Midbrain (tissue), 1 donor: ENCODE results near the gene CREG2.
"Not testable (repeated sequence)": the region's sequence is repeated elsewhere in the genome, so short reads cannot be mapped to it uniquely, and the experiment has no call there.

ENCODE experiments used
- DNase-seq: peaks from one replicate; lab custom pipeline; 2025; lab: John Stamatoyannopoulos, UW

Gene CREG2

DNA sequence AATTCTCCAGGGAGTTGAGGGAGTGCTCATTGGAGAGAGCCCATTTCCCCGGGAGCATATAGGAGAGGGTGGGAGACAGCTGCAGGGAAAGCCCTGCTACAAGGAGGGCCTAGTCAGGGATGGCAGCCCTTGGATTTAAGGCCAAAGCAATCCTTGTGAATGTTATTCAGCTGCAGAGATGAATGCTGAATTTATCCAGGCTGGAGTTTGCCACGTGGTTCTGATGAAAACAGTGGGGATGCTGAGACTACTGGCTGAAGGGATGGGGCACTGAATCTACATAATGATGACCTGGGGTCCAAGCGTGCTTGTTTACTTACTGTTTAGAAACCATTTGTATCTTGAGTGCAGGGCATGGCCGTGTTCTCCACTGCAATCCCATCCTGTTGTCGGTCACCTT is 43.2 kb downstream of the CREG2 start:
- DNase-seq = peak; percentile 37

DNA sequence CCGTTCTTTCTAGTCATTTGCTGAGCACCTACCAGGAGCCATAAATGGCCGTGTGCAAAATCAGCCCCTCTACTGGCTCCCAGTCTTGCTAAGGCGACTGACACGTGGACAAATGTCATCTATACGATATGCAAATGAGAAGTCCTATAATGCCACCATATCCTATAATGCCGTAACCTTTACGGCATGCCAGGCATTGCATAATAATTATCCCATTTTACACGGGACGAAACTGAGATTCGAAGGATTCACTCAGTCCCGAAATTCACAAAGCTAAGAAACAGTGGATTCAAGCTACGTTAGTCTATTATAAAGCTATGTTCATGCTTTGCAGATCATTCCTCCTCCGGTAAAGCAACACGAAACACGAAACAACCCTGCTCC is 44.7 kb downstream of the CREG2 start:
- no peak for DNase-seq

DNA sequence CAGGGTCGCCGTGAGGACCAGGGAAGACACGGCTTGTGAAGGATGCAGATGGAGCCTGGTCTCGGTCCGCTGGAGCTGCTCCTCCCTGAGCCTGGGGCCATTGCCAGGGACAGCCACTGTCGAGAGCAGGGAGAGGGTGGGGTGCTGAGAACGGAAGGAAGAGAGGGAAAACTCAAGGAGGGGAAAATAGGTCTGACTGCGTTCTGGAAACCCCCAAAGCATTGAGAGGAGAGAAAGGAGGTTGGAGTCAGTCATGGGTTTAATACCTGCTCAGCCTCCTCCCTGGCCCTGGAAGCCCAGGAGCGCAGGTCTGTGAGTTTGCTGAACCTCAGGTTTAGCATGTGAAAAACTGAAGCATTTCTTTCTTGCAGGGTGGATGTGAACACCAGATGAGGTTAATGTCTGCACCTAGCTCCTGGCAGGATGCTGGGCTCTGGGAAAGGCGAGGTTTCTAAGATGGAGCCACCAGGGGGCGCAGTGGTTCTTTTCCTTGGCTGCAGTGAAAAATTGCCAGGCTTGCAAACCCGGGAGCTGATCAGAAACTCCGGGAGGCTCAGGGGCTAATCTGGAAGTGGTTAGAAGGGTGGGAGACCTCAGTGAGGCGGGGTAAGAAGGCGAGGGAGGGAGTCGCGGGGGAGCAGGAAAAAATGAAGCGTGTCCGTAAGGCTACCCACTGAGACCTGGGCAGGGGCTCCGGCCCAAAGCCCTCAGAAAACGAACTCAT is 45.2 kb downstream of the CREG2 start:
- peak; percentile 78 for DNase-seq

DNA sequence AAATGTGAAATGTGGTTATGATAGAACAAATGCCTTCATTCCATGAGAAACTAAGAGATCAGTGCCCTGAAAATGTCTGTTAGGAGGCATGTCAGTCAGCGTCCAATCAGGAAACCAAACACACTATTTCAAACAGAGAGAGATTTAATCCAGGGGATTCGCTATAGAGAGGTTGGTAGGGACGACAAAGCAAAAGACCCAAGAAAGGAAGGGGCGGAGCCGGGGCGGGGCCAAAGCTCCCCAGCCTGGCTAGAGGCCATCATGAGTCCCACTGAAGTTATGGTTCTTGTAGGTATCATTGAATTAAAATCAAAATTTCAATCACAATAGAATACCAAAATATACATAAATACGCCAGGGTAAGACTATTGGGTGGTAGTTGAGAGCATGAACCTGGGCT is 45.9 kb downstream of the CREG2 start:
- DNase-seq = no peak

DNA sequence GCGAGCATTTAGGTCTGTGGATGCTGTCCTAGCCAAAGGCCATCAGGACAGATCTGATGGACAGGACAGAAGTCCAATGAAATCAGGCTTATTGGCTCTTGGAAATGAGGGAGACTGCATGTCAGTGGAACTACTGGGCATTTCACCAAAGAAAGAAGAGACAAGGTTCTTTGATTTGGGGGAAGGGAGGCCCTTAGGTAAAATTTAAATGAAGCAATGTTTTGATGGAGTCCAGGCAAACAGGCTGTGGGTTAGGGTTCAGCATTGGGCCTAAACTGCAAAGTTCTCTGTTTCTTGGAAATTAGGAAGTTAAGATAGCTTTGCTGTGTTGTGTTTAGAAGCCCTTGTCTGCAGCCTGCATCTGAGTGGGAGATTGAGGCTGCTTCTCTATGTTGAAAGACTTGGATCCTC is 47.2 kb downstream of the CREG2 start:
- peak; percentile 3 for DNase-seq

DNA sequence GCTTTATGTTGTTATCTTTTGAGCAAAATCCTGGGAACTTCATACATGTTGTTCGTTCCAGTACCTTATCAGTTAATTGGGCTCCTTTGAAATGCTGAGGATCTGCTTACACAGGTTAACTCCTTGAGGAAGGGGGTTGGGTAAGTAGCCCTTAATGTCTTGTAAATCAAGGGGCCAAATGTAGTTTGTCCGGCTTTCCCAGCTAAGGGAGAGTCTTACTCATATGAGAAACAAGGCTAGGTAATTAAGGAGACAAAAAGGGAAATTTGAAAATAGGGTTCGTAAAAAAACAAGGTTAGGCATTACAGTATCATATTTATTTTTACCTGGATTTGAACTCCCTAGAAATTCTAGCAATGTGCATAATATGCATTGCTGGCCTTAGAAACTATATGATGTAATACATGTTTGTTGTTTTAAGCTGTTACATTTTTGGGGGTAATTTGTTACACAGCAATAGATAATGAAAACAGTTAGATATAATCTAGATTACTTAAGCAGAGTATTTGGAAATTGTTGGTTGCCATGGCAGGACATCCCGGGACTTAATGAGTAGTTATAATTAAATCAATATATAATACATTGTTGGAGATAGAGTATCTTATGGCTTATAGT is 47.9 kb downstream of the CREG2 start:
- DNase-seq = no peak

DNA sequence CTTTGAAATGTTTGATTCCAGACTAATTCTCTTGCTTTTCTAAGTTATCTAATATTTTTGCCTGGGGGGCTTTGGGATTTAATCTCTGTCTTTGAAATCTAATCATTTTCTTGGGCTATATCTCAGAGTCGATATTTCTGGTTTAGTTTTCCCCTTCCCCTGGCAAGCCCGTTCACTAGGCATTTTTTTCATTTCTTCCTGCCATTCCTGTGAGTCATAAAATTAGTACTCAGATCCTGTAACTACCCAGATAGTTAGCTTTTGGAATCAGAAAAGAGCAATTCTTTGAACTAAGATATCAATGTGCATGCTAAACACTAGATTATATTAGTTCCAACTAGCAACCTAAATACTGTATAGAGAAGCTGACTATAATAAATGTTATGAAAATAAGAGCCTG is 49.4 kb downstream of the CREG2 start:
- no peak for DNase-seq

DNA sequence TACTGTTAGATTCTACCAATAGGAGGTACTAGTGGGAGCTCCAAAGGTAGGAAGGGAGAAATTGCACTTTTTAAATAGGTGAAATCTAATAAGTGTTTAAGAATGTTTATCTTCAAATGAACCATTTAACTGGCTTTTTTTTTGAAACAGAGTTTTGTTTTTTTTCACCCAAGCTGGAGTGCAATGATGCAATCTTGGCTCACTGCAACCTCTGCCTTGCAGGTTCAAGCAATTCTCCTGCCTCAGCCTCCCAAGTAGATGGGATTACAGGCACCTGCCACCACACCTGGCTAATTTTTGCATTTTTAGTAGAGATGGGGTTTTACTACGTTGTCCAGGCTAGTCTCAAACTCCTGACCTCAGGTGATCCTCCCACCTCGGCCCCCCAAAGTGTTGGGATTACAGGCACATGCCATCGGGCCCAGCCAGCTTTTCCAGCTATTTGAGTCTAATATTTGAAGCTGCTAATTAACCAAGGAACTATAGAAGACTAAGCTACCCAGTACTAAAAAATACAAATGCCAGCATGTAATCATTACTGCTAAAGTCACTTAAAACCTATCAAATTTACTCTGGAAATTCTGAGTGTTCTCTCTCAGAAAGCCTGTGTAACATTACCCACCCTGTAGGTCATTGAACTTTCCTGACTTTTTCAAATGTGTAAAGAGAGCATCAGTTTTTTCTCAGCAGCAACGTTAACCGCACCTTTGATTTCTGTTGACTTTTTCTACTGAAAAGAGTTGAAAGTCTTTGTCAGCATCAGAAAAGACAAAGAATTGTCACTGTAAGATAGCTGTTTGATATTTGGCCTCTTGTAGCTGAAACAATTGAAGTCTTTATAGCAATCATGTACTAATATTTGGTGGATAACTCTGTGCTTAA is 54.2 kb downstream of the CREG2 start:
- no peak for DNase-seq

DNA sequence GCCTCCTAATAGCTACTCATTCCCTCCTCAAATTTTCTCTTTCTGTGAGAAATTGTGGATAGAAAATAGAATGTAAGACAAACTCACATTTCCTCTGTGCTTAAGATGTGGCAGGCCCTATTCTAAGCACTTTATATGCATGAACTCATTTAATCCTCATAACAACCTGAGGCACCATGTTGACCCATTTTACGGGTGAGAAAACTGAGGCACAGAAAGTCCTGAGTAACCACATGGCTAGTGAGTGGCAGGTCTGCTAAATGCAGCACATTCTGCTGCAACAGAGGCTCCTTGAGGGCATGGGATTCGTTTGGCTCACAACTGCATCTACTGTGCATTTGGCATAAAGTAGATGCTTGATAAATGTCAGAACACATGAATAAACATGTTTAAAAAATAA is 56.1 kb downstream of the CREG2 start:
- no peak for DNase-seq

DNA sequence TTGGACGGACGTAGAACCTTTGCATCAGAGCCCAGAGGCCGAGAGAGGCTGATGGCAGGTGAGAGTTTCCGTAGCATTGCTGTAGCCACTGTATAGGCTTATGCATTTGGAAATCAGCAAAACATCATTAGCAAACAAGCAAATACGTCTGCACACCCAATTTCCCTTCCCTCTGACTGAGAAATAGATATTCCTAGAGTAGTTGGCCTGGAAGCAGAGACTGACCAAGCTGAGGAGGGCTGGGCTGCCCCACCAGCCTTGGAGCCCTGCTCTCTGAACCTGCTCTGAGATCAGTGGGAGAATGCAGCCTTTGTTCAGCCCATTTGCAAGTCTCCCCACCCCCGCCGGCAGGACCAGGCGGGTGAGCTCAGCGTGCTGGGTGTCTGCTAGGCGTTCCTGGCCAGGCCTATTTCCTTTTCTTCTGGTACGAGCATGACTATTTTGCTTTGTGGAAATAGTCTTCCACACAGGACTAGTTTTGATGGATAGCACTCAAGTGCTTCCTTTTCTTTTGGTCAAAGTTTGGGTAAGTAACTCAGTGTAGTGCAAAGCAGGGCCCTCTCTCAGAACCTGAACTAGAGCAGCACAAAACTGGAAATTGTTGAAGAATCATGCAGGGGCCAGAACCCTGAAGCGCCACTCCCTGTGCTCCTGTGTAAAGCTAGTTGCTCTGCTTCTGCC is 56.9 kb downstream of the CREG2 start:
- DNase-seq = peak; percentile 79

DNA sequence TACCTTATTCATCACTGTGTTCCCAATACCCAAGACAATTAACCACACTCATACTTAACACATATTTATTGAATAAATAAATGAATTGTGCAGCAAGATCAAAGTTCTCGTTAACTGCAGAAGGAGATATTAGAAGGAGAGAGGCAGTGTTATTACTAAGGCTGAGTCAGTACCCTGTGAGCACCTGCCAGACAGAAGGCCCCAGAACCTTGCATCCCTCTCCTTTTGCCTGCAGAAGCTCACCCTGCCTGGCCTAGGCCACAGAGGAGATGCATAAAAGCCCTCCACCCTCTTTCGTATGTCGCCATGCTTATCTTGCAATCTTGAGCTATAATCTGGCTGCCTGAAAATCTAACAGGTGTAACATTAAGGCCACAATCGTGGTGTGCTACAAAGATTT is 58.3 kb downstream of the CREG2 start:
- DNase-seq = no peak

DNA sequence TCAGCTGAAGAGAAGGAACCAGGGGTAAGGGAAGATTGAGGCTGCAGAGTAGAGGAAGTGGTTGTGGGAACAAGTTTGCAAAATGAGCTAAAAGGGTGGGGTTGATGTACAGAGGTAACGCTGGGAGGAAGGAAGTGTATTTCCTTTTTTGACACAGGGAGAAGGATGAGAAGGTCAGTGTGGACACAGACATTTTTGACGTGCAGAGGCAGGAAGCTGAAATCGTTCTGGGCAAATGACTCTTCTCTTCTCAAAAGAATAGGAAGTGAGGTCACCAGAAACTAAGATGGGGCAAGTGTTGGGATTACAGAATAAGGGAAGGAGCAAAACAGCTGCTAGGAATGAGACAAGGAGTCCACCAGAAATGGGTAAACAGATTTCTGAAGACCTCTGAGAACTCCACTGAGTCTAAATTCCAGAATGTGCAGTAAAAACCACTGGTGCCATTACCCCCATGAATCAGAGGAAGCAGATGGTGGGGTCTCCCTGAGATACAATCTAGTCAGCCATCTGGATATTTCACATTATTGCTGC is 58.8 kb downstream of the CREG2 start:
- DNase-seq = peak; percentile 46

DNA sequence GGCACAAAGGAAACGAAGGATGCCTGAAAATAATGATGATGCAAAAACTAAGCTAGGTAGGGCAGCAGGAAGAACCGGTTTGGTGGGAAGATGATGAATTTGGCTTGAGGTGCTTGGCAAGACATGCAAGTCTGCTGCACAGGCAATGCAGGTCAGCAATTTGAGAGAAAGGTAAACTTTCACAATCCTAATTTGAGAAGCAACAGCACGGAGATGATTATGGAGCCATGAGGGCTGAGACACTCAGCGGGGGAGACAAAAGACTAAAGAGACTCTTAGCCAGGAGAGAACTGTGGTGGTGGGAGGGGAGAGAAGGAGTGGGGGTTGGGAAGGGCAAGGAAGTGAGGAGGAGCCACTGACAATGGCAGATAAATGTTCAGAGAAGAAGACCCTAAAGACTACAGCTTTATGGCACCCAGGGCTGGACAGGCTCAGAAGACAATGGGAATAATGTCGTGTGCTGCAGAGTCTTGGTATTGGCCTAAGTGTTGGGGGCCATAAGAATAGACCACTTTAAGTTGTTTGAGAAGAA is 59.4 kb downstream of the CREG2 start:
- DNase-seq = no peak

DNA sequence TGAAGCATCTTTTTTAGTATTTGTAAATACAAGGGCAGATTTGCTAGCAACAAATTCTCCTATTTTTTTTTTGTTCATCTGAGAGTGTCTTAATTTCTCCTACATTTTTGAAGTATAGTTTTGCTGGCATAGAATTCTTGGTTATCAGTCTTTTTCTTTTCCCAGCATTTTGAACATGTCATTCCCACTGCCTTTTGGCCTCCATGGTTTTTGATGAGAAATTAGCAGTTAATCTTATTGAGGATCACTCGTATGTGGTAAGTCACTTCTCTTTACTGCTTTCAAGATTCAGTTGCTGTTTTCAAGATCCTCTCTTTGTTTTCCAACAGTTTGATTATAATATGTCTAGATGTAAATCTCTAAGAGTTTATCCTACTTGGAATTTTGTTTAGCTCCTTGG is 61.9 kb downstream of the CREG2 start:
- DNase-seq = no peak

DNA sequence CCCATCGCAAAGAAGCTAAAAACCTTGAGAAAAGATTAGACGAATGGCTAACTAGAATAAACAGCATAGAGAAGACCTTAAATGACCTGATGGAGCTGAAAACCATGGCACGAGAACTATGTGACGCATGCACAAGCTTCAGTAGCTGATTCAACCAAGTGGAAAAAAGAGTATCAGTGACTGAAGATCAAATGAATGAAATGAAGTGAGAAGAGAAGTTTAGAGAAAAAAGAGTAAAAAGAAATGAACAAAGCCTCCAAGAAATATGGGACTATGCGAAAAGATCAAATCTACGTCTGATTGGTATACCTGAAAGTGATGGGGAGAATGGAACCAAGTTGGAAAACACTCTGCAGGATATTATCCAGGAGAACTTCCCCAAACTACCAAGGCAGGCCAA is 70.7 kb downstream of the CREG2 start:
- not testable (repeated sequence) for DNase-seq

DNA sequence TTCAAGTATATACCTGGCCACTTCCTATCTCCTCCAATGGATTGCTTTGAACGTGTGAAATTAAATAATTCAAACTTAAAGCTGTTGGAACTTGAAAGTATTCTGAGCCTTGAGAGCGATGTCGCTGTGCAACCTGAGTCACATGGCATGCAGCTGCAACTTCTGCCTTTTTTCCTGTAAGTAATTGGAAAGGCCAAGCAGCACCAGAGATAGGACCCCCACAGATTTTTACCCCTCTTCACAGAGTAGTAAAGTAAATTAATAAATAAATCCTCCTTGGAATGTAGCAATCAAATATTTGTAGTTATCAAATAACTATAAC is 75.6 kb downstream of the CREG2 start:
- DNase-seq = no peak

DNA sequence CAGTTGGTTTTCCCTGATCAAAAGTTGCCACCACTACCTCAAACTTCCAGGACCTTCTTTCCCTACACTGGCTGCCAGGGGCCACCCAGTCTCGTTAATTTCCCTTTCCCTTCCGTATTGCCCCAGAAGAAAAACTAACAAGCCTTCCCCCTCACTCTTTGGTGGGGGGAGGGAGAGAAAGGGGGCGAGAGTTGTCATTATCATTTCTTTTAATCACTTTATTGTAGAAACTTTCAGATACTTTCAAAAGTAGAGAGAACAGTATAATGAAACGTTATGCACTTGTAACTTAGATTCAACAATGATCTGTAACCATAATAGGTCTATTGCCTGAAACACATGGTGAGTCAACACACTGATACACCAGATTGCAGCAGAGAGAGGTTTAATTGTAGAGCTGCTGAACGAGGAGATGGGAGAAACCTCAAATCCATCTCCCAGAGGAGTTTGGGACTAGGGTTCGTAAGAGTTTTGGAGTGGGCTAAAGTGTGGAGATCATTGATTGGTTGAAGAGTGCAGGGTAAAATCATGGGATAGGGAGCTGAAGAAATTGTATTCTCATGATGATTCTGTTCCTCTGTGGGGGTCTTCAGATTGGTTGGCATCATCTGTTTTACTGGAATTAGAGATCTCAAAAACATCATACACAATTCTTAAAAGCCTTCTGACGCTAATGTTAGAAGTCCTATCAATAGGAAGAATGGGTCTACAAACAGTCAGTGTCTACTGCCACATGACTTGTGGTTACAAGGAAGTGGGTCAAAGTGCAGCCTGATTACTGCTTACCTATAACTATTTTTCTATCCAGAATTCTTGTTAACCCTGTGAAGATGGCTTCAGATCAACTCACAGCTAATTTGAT is 76.2 kb downstream of the CREG2 start:
- no peak for DNase-seq

DNA sequence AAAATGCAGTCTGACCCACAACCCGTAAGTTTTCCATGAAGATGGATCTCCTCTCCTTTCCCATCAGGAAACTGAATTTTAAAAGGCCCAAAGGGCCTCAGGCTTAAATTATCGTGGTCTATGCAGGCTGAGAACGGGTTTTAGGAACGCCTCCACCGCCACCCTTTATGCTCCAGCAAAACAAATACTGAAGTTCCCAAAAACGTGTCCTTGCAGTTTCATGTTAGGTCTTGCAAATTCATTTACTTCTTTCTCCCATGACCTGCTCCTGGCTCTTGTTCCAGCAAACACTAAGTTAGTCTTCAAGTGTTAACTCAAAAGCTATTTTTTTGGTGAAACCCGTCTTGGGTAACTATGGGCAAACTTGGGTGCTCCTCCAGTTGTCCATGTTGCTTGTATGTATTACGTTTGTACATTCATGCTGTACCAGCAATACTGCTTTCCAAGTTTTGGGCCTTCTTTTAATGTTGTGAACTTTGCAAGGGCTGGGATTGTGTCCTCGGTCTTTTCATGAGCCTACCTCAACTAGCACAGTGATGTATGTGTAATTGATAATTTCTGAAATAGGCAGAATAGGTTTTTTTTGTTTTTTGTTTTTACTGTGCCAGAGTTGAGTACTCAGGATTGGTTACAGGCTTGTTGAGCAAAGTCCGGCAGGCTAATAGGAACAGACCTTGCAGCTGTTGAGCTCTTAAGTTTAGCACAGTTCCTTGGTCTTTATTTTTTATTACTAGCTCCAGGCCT is 77.0 kb downstream of the CREG2 start:
- no peak for DNase-seq

DNA sequence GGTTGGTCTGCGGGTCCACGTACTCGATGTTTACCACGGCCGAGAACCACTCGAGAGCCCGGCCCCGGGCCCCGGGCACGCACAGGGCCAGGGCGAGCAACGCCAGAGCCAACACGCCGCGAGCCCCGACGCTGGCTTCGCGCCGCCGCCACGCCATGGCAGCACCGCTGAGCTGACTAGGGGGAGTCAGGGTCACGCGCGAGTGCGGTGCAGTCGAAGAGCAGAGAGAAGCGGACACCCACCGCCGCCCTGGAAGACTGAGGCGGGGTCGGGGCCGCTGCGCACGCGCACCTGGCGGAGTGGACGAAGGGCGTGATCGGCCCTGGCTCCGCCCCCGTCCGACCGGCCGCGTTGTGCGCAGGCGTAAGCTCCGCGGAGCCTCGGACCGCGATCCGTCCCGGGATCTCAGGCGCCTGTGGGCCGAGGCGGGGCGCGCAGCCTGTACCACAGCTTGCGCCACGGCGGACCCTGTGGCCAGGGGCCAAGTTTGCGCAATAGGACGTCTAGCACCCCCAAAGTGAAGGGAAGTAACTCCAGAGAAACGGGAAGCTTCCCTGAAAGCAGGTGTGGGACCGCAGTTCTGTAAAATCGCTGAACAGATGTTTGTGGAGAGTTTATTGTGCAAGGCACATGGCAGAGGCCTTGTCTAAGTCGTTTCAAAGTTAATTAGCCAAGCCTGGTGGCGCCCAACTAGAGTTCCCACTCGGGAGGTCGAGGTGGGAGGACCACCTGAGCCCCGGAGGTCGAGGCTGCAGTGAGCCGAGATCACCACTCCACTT is 78.7 kb downstream of the CREG2 start, which contains the start of gene RNF149:
Gene RNF149, minus strand, starts transcription at position 270 of the 779 bp plus-strand sequence. Its CDS starts 113 bp downstream, at position 157.
- DNase-seq = peak; percentile 92
